ENCODE measurements around the gene SSBP4.

GRCh38 chr19:18435842-18436670 is 16.9 kb downstream of the SSBP4 start:
- TF ChIP-seq CTCF (IDR thresholded peaks at IDR 0.05): no peak
- TF ChIP-seq GTF2I (CRISPR knock-in tag; conservative IDR thresholded peaks at IDR 0.05): no peak
- no peak for TF ChIP-seq E2F1 (CRISPR knock-in tag; IDR thresholded peaks at IDR 0.05)
- TF ChIP-seq NR1H2 (CRISPR knock-in tag; IDR thresholded peaks at IDR 0.05): no peak
- TF ChIP-seq ATF2 (CRISPR knock-in tag; IDR thresholded peaks at IDR 0.05; ENCODE audit: borderline replicate concordance, low read depth): no peak
- 0 out of 2 replicates have a peak, but pooled peaks have one; percentile 10 for TF ChIP-seq USF1 (CRISPR knock-in tag; IDR thresholded peaks at IDR 0.05)
- TF ChIP-seq ZNF416 (CRISPR knock-in tag; IDR thresholded peaks at IDR 0.05): no peak

All from WTC11 (cell line).